Left renal pelvis (tissue), 4 donors: Measurements from ENCODE around the gene ASTN2. TPM values are rescaled to one million over a fixed set of nuclear protein-coding genes. Genes with fewer than 3 reads are reported as not detected.
"Not testable (repeated sequence)": the region's sequence is repeated elsewhere in the genome, so short reads cannot be mapped to it uniquely, and the experiment has no call there.

Experiments used
- DNase-seq, 4 donors: peaks; one replicate each; pipeline ENCODE4 v3.0.0-alpha.2; 2013; ENCODE audit warnings: low read depth in 4 of 4, low spot score in 3 of 4
- polyA plus RNA-seq, 4 donors: library from polyadenylated mRNA; unstranded; fragments of 120-200 nt; gene quantifications; one replicate each; pipeline ENCODE4 v1.2.1, GENCODE V29; 2013; ENCODE audit not compliant: insufficient read length in 4 of 4

Gene ASTN2
- polyA plus RNA-seq, 4 donors, result 14.0 to 22.6 (median 16.4) TPM

DNA sequence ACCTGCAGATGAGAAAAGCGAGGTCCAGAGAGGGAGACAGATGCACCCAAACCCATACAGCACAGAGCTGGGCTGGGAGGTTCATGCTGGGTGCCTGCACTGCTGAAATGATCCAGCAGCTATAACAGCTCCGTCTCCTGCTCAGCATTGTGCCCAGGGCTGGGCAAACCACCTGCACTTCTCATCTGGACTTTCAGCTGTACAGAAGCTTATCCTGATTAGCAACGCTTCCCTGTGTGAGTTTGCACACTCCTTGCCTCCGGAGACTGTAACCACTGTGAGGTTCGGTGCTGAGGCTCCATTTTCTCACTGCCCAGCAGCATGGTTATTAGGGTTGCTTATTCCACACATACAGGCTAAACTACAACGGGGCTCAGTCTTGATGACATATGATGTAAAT lies 326.1 kb downstream of the ASTN2 start:
- DNase-seq, result no peak

DNA sequence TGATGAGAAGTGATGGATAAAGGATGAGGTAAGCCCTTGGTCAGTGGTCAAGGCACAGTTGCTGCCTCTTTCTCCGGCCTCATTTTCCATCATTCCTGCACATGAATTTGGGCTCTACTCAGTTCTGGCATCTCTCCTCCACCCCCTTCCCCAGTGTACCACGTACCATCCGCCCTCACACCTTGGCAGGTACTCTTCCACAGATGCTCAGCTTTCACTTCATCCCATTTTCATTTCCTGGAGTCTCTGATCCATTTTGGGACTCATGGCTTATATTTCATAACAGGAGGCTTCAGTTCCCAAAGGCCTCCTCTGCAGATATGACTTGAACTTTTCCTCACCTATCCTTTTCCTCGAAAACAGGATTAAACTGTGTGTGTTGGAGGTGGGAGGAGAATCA lies 326.7 kb downstream of the ASTN2 start:
- DNase-seq, result no peak

DNA sequence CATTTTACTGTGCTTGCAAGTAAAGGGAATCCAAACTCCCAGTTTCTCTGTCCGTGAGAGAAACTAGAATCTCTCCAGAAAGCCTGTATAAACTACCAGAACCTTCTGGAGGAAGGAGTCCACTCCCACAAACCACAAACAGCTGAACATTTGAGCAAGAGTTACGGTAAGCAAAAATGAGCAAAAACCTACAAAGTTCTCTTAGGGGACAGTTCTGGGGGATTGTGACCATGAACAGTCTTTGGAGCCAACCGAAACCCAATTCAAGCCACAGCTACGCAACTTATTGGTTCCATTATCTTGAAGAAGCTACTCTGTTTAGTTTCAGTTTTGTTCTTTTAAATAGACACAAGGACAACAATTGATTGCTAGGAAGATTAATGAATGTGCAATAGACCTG lies 330.6 kb downstream of the ASTN2 start:
- no peak for DNase-seq

DNA sequence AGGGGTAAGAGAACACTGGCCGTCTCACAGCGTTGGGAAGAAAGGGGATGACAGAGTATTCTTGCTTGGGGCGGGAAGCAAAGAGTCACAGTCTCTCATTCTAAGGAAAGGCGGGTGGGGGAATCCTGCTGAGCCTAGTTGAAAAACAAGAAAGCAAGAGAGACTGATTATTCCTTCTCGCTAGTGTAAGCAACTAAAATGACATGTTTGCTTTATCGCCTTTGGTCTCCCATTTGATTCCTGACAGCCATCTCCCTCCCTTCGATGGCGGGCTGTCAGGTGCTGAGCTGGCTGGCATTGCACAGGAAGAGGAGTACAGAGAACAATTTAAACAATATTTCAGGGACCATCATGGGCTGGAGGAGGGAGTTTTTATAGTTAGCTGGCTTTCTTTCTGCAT lies 331.3 kb downstream of the ASTN2 start:
- DNase-seq, result no peak

DNA sequence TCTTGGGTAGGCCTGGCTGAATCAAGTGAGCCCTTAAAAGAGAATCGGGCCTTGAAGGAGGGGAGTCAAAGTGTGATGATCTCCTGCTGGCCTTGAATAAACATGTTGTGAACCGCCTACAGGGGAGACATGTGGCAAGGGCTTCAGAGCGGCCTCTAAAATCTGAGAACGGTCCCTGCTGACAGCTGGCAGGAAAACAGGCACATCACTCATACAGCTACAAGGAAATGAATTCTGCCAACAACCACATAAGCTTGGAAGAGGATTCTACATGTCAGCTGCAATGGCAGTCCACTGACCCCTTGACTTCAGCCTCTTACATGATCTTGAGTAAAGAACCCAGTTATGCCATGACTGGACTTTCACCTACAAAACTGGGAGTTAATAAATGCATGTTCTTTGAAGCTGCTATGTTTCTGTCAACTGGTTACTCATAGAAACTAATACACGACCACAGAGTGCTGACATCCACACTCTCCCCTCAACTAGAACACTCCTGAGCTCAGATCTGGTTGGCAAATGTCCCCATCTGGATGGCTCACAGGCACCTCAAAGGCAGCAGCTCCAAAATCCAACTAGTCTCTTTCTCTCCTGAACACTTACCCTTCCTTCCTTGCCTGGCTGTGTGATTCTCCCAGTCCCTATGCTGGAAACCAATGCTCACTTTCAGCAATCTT lies 333.1 kb downstream of the ASTN2 start:
- DNase-seq, result no peak

DNA sequence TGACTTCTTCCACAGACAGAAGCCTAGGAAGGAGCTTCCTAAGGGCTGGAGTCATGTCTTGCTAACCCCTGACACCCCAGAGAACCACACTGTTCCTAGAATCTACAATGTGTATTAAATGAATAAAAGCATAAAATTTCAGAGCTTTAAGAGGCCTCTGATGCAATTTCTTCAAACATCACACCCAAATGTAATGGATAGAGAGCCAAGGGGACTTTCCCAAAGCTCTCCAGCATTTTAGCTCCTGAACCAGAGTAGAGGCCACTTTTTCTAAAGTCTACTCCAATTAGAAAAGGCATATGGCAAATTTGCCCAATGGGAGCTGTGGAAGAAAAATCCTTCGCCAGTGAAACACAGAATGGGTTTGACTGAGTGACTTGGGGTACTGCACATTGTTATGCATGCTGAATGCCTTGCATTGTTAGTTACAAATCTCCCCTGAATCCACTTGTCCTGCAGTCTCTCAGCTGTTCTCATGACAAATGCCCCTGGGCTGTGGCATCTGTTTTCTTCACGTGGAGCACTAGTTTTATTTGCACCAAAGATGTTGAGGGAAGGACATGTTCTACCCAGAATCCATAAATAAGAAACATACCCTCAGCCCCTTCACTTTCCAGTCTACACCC lies 334.0 kb downstream of the ASTN2 start:
- no peak for DNase-seq

DNA sequence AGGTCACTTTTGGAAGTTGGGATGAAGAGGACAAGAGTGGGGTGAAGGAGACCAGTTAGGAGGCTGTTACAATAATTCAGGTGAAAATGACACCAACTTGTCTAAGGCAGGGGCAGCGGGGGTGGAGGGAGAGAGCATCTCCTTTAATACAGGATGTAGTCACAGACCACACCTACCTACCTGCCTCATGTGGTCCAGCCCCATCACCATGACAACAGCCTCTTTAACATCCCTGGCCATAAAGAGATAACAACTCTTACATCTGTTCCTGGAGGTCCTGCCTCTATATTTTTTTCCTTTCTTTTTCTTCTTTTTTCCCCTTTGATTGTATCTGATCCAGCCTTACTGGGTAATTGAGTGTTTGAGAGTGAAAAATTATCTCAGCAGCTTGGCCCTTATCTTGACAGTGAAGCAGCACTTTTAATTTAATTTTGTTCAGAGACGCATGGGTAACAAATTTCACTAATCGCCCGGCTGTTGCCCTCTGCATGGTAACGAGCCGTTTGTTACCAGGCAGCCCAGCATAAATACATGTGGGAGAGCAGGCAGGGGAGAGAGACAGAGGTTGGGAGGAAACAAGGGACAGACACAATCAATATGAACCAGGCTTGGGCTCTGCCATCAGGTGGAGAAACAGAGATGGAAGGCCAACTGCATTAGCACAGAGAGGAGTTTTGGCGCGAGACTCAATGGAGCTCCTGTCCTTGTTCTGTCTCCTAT lies 338.1 kb downstream of the ASTN2 start:
- DNase-seq, result no peak

DNA sequence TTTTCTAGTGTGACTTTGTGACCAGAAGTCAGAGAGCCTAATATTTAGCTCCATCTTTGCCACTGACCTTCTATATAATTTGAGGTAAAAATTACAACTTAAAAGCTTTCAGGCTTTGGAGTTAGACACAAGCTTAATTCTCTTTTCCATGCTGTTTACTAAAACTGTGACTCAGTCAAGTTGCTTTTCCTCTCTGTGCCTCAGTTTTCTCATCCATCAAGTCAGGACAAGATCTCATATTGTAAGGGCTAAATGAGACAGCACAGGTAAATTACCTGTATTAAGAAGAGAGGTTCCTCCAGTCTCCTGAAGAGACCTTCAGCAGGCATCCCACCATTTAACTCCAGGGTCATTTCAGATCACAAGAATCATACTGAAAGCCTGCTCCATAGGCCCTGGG lies 339.2 kb downstream of the ASTN2 start:
- no peak for DNase-seq

DNA sequence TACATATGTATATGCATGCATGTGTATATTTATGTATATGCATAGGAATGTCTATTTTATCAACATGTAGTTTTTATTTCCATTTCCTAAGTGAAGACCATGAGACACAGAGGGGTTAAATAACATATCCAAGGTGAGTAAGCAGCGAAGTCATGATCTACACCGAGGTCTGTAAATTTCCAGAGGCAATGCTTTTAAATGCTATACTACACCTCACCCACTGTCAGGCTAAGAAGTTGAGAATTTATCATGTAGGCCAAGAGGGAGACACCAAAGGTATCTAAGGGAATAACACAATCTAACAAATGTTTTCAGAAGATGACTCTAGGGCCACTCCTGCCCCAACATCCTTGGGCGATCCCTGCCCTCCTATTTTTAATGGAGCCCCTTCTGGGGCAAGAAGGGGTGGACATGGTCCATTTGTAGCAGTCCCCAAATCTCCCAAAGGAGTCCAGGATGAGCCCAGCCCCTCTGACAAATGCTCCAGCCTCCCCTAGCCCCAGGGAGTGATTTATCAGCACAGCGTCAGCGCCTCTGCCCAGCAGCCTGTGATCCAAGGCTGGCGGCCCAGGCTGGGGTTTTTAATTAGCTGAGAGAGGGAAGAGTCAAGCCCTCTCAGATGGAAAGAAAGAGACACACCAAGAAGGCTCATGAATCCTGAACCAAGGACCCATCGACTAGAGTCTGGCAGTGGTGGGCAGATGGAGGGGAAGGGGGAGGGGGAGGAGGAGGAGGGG lies 339.9 kb downstream of the ASTN2 start:
- peak in 1 of 4 donors; percentile 55 for DNase-seq

DNA sequence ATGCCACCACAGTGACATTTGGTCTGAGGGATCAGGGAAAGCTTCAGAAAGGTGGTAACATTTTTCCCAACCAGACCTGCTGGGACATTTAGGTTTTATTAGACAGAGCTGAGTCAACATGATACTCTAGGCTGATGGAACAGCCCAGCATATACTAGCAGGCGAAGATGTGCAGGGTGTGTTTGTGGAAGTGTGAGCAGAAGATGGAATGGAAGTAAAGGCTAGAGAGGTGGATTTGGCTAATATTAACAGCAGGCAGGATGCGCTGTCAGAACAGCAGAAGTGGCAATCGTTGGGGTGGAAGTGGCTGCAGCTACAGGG lies 340.6 kb downstream of the ASTN2 start:
- no peak for DNase-seq

DNA sequence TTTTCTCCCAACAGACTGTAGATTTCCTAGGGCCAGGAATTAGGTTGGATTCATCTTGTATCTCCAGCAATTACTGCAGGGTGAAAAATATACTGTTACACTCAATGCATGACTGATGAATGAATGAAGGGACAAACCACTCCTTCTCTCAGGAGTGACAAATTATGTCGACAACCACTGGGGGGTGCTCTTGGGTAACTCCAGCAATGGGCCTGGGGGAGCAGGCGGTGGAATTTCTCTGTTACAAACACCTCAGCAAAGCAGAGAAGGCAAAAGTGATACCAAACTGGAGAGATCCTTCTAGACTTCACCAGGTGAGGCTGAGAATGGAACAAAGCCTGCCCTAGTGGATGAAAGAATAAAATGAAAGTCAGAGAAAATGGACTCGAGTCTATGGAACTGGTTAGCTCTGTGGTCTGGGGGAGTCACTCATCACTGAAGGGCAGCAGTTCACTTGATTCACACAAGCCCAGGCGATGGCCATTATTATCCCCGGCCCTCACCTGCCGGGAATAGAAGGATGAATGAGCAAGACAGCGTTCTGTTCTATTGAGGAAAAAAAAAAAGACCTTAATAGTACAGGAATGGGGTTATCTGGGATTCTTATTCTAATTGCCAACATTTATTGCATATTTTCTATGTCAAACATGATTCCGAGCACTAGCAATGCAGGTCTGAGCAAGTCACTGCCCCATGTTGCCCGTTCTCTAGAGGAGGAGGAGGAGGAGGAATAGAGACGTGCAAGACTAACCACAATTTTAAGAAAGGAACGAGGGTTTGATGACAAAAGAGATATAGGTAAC lies 341.1 kb downstream of the ASTN2 start:
- peak in 1 of 4 donors; percentile 18 for DNase-seq

DNA sequence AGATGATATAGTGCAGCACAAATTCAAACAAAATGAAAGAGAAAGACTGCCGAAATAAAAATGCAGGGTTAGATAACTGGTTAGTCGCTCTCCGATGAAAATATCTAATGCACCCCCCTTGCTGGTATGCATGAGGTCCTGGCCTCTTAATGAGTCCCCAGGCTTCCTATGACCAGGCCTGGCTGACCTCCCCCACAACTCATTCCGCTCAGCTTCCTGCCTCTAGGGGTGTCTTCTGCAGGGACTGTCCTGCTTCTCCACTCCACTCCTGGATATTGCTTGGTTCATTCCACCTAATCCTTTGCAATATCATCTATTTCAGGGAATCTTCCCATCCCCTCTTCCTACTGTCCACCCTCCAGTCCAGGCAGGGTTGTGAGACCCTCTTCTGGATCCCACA lies 341.8 kb downstream of the ASTN2 start:
- DNase-seq, result no peak

DNA sequence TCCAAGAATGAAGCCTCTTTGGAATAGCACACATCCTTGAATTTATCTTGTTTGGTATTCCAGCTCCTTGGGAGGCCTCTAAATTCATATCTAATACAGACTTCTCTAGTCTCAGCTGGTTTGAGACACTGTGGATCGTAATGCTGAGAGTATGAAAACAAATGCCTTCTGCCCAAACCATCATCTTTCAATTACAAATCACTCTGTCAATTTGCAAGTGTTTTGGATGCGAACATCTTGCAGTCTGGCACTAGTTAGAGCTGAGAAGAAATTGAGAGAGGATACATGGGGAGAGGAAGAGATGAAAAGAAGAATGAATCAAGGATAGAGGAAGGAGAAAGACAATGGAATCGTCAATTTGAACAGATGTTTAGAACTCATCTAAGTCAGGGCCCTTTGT lies 342.6 kb downstream of the ASTN2 start:
- no peak for DNase-seq

DNA sequence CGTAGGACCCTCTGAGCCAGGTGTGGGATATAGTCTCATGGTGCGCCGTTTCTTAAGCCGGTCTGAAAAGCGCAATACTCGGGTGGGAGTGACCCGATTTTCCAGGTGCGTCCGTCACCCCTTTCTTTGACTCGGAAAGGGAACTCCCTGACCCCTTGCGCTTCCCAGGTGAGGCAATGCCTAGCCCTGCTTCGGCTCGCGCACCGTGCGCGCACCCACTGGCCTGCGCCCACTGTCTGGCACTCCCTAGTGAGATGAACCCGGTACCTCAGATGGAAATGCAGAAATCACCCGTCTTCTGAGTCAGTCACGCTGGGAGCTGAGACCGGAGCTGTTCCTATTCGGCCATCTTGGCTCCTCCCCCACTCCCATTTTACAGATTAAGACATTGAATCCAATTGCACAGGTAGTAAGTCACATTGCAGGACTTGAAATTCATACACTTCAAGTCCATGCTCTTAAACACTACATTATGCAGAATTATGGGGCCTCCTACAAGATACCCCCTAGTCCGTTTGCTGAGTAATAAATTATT lies 343.1 kb downstream of the ASTN2 start:
- not testable (repeated sequence) for DNase-seq

DNA sequence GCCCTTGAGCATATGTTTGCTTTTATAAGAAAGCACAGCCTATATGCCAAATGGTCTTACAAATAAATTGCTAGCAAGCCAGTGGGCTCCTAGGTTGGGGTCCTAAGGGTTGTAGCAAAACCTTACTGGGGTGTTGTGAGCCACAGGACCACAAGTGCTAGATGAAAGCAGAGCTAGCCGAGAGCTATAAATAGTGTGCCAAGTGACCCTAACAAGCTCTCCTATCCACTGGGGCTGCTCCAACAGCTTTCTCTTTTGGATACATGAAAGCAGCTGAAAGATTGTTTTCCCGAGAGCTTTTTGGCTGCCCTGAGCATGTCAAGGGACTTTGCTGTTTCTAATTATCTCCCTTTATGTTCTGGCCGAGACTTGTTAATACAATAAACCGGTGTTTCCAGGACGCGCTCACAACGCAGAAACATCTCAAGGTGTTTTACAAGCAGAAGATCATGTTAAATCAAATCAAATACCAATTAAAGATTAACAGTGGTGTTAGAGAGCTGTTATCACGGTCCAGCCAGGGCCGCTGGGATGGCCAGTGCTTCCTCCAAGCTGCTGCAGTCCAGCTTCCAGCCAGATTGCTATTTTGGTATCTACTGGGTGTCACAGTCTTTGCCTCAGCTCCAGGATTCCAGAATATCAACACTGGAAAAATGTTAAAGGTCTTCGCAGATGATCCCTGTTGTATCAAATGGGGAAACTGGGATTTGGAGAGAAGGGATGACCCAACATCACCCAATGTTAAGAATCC lies 351.0 kb downstream of the ASTN2 start:
- no peak for DNase-seq

DNA sequence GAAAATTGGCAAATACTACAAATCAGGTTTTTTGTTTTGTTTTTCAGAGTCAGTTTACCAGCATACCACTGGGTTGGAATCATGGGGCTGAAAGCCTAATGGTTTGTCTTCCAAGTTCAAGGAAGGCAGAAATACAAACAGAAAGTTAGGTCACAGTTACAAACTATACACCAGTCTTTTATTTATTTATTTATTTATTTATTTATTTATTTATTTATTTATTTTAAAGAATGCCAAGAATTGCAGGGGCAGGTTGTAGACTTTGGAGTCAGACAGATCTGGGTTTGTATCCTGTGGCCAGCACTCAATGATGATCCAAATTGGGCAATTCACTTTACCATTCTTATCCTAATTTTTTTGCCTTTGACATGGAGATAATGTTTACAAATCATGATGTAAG lies 353.9 kb downstream of the ASTN2 start:
- DNase-seq, result no peak

DNA sequence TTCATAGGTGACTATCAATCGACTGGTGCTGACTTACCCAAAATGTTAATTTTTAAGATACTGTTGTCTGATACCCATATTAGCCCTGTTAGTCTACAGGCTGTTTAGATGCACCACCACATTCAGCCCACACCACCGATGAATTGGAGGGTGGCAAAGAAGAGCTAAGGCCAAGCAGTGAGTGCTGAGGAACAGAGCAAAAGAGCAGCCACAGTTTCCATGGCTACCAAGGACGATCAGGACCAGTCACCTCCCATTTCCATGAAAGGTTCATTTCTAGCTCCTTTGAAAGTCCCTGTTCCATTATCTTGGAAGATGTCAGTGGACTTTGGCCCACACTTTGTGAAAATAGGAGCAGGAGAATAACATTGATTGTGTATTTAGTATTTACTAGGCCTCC lies 364.9 kb downstream of the ASTN2 start:
- no peak for DNase-seq

DNA sequence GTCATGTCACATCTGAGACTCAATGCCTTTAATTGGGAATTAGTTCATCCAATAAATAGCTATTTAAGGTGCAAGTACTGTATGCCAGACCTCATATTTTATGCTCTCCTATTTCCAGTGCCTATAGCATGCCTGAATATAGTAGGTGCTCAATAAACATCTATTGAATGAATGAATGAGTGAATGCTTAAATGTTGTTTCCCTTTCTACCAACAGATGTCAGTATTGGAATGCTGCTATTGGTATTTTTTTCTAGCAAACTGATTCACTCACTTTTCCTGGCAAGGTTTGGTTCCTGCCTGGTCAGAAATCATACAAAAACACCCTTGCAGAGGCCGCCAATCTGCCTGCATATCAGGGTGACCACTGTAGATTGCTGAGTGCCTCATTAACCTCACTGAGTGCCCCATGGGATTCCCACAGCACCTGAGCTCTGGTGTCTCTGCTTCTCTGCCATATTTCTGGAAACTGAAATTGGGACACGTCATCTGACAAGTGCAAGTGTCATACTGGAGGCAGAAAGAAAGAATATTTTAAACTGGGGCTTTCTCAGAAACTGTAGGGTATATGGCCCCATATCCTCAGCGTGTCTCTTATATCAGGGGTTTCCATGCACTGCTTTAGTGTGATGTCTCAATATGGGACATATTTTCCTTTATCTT lies 368.1 kb downstream of the ASTN2 start:
- DNase-seq, result no peak

DNA sequence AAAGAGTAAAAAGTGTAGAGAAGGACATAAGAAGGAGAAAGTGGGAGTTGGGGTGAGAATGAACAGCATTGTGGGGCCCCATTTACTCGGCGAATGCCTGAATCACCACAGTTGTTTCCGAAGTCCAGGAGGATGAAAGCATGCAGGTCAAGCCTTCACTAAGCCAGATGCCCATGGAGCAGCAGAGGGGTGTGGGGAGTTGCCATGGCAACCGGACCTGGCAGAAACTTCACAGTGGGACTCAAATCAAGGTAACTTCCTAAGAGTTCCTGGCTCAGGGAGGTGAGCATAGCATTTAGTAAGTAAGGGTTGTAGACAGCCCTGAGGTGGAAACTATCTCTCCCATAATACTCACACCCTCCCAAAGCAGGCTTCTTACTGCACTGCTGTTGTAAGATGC lies 370.6 kb downstream of the ASTN2 start:
- DNase-seq, result no peak
